ENCODE measurements around the gene SYK.

The SYK gene

DNA sequence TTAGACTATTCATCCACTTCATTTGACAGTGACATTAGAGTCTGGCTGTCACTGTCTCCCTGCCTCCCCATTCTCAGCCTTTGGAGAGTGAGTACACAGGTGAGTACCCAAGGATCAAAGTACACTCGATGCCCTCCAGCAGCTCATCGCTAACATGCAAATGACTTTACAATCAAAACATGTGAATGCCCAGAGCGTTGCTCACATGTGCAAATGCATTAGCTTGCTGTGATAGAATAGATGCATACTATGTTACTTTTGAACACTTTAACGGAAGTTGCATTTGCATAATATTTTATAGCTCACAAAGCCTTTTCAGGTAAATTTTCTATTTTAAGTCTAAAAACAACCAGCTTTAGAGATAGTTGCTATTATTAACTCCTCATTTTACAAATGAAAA lies 107.6 kb downstream of the SYK start:
- FAIRE-seq: no peak

DNA sequence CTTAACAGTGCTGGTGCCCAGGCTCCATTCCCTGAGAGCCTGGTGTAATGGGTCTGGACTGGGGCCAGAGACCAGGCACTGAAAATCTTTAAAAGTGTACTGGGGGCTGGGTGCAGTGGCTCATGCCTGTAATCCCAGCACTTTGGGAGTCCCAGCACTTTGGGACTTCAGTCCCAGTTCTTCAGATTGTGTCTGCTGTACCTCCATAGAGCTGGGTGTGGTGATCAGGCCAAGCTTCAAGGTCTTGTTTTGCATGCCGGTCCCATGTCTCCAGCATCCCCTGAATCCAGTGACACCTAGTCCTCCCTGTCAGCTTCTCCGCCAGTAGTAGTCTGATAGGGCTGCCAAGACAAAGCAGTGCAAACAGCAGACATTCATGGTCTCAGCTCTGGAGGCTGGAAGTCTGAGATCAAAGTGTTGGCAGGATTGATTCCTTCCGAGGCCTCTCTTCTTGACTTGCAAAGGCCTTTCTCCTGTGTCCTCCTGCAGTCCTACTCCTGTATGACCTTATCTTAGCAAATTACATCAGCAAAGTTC lies 108.2 kb downstream of the SYK start:
- no peak for FAIRE-seq

GRCh38 chr9:90914196-90914595 lies 112.6 kb downstream of the SYK start:
- FAIRE-seq: no peak

DNA sequence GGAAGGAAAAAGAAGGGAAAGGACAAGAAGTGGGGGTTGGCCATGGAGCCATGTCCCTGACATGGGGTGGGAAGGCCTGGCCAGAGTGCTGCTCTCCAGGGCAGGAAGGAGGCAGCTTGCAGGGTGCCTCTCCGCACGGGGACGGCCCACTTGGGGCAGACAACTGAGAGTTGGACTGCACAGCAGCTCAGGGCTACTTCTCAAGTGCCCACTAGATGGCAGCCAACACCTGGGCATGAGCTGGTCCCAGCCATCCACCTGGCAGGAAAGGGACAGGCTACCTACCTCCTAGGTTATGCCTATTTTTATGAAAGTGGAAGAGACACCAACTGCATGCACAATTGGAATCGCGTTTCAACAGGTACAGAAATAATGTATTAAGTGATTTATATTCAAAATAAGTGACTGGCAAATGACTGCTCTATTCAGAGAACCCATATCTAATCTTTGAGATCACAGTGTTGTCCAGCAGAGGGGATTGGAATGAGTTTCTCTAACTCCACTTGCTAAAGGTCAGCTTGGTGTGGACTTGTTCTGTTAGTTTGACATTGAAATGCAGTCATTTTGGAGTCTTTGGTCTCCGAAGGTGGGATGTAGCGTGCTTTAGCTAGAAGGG lies 113.4 kb downstream of the SYK start:
- no peak for FAIRE-seq

GRCh38 chr9:90915693-90916092 lies 114.1 kb downstream of the SYK start:
- no peak for FAIRE-seq

GRCh38 chr9:90916147-90916734 lies 114.6 kb downstream of the SYK start:
- FAIRE-seq: no peak

DNA sequence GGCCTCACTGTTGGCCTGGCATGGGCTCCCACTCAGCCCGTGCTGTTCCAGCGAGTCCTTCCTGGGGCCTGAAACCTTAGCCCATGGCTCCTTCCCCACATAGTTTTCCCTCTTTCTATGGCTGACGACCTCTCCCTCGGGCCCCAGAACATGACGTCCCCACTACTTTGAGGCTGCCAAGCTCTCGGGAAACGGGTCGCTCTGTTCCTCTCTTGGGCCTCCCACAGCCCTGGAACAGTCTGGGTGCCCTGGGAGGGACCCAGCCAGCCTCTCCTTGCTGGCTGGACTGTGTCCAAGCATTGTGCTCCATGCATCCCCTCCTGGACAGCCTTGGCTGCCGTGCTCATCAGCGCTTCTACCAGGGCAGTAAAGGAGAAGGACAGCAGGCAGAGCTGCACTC lies 118.3 kb downstream of the SYK start:
- FAIRE-seq: no peak

GRCh38 chr9:90921104-90921503 lies 119.5 kb downstream of the SYK start:
- no peak for FAIRE-seq

DNA sequence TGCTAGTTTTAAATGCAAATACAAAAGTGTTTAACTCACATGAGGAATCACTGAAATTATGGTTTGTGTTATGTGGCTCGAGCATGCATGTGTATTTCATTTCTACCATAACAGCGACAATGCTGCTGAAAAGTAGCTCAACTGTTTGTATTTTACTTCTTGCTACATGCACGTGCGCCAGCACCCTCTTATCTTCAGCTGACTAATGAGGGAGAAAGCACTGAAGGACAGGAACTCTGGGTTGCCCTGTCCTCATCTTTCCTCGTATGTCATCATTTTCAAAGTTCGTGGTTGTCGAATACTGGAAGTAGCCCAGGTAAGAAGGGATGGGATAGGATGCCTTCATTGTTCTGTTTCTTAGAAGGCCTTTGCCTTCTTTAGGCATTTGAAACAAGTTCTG lies 120.3 kb downstream of the SYK start:
- FAIRE-seq: no peak

DNA sequence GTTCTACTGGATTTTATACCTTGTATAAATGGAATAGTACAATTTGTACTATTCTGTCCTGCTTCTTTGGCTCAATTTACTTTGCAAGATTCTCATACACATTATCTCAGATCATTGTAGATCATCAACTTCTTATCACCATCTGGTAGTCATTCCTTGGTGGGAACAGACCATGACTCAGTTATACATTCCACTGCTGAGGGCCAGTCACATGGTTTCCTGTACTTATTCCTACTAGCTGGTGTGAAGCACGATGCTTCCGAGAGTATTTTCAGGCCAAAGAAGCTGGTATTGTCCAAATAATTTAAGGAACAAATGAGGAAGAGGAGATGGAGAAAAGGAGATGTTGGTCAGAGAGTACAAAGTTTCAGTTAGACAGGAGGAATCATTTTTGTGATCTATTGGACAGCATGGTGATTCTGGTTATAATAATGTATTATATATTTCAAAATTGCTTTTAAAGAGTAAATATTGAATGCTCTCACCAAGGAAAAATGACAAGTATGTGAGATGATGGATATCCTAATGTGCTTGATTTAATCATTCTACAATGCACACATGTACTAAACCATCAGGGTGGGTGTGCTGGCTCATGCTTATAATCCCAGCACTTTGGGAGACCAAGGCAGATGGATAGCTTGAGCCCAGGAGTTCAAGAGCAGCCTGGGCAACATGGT lies 124.1 kb downstream of the SYK start:
- no peak for FAIRE-seq

DNA sequence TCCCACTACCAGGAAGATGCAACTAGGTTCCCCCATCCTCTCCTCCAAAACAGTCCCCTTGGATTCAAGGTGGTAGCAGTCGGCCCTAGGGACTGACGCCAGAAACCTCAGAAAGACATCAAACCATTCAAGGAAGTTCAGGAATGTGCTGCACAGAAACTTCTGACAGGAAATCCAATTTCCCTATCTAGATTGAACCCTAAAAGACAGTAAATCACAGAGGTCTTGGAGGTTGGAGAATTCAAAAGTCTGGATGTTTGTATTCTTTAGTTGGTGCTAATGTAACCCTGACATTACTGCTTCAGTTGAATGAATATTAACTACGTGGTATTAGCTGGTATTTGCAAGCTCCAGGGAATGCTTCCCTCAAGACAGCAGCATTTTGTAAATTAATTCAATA lies 125.3 kb downstream of the SYK start:
- no peak for FAIRE-seq

DNA sequence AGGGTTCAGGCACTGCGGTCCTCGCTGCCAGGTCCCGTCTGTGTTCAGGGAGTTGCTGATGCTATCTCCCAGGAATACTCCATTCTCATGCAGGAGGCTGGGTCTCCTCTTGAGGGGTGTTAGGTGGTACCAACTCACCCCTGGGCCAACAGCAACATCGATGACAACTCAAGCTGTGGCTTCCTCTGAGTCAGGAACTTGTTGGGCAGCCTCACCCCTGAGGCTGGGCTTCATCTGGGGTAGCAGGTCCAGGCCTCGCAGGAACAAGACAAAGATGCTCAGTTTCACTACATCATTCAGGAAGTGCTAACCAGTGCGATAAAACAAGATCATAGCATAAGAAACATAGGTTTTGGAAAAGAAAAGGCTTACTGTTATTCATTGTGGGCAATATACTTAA lies 125.9 kb downstream of the SYK start:
- no peak for FAIRE-seq

DNA sequence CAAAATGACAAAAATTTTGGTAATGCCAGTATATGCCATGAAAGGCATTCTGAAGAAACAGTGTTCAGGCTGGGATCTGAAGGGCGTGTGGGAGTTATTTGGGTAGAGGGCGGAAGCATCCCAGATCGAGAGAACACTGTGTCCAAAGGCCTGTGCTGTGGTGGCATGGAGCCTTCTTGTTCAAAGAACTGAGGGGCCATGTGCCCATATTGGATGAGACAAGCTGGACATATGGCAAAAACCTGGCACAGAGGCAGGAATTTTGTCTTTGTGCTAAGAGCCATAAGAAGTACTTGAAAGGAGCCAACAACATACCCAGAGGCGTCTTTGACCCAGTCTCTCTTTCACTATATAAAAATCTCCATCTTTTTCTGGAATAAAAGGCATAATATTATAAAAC lies 128.0 kb downstream of the SYK start:
- FAIRE-seq: no peak

- FAIRE-seq: no peak
Measured at GRCh38 chr9:90933468-90933867, 131.8 kb downstream of the SYK start.

DNA sequence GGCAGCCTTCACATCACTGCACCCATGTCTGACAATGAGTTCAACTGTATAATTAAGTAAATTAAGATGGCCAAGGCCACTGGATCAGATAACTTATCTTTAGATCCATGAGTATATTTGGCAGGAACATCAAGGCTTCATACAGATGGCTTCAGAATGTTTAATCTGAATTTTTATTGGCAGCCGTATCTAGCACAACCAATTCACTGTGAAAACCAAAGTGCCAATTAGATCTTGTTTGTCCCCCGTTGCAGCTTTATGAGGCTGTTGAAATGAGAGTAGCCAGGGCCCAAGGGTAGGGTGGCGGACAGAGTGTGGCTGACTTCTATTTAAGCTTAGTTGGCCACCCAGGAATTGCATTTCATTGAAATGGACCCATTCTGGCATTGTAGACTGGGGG lies 137.7 kb downstream of the SYK start:
- no peak for FAIRE-seq

DNA sequence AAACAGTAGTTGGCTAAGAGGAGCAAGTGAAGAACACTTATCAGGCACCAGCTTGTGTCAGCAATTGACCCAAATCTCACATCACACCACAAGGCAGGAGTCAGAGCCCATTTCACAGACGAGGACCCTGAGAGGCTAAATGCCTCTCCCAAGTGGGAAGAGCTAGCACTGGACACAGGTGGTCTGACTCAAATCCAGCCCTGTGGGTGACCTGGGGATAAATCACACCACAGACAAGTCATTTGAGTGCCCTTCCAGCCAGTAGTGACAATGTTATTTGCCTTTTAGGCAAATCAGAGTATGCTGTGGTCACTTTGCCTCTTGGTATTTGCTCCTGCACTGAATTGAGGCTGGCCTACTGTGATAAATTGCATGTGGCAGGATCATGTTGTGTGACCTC lies 138.7 kb downstream of the SYK start:
- no peak for FAIRE-seq

GRCh38 chr9:90941661-90942060 lies 140.0 kb downstream of the SYK start:
- FAIRE-seq: no peak

DNA sequence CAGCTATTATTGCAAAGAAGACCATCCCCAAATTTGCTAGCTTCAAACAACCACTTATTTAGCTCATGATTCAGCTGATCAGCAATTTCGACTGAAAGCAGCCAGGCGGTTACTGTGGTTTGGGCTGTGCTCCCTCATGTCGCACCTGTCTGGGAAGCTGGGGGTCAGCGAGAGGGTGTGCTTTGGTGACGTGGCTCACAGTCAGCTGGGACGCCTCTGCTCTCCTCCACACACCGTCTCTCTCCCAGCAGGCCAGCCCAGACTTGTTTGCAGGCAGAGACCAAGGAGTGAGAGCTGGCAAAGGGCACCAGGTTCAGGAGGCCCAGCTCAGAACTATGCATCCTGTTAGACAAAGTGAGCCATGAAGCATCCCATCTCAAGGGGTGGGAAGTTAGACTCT lies 140.9 kb downstream of the SYK start:
- FAIRE-seq: no peak

DNA sequence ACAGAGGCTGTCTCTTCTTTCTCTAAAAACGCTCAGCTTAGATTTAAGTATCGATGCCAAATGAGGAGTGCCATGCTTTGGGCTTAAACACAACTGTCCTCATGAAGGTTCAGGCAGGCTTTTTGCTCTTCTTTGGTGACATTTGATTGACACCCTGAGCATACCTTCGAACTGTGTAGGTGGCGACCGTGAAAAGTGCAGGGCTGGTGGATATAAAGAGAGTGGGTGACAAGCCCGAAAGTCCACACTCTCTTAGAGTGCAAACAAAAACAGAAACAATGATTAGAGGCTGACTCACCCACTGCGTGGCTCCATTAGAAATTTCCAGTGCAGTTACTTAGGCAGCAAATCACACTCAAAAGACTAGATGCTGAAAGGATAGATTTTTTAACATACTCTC lies 141.7 kb downstream of the SYK start:
- no peak for FAIRE-seq

DNA sequence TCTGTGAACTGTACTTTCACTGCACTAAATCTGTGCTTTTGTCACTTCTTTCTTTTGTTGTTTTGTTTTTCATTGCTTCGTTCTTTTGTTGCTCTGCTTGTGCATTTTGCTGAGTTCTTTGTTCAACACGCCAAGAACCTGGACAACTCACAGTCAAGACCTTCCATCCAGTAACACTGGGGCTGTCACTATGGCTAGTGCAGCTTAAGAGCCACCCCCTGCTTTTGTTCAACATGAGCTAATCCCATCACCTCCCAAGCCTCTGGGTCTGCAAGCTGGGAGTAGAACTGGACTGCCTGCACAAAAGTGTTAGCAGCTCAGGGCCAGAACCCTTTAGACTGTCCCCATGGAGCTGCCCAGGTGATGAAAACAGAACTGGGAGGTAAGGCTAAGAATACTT lies 143.7 kb downstream of the SYK start:
- no peak for FAIRE-seq

DNA sequence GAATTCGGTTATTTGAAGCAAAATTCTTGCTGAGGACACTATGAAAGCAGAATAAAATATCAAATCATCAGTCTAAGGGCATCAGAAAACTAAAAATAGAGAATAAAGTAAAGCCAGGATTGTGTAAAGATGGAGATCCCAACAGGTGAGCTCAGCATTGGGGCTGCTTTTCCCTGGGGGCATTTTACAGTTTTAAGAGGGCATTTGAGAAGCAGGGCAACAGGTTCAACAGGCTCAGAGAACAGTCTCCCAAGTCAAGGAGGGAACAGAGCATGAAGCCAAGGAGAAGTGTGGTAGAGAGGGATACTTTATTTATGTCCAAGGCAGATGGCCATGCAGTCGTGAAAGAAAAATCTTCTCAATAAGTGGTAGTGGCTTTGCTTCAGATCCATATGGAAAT lies 145.4 kb downstream of the SYK start:
- no peak for FAIRE-seq

Data from TTC549 (cell line).